Osteoblast (primary cell): ENCODE measurements around the gene DIAPH1. TPM values are rescaled to one million over a fixed set of nuclear protein-coding genes. Genes with fewer than 3 reads are reported as not detected.

Experiments used
- DNase-seq: peaks from one replicate; pipeline ENCODE4 v3.0.0; 2011; ENCODE audit warnings: low spot score, mixed read lengths; ENCODE audit not compliant: insufficient read length; ENCODE audit errors: missing footprints
- H2AFZ ChIP-seq: 2 replicates; pipeline ENCODE4 v1.6.0; 2011; ENCODE audit warnings: mild to moderate bottlenecking, low read length
- H3K27ac ChIP-seq: 2 replicates; pipeline ENCODE4 v1.5.1; 2011; ENCODE audit warnings: mild to moderate bottlenecking, low read depth, low read length, moderate library complexity
- H3K27me3 ChIP-seq: 2 replicates; pipeline ENCODE4 v1.6.0; 2012; ENCODE audit warnings: mild to moderate bottlenecking, control low read depth, inconsistent platforms, low read length, moderate library complexity; ENCODE audit not compliant: insufficient read depth
- H3K36me3 ChIP-seq: 2 replicates; pipeline ENCODE4 v1.5.1; 2011; ENCODE audit warnings: mild to moderate bottlenecking, low read length, control low read depth, moderate library complexity; ENCODE audit not compliant: insufficient read depth
- H3K4me1 ChIP-seq: 2 replicates; pipeline ENCODE4 v1.5.1; 2011; ENCODE audit warnings: mild to moderate bottlenecking, low read length, control low read depth, moderate library complexity; ENCODE audit not compliant: insufficient read depth
- H3K4me2 ChIP-seq: 2 replicates; pipeline ENCODE4 v1.6.0; 2011; ENCODE audit warnings: mild to moderate bottlenecking, low read length; ENCODE audit not compliant: insufficient read depth
- H3K4me3 ChIP-seq: fragments of 200-600 bp; sonication (generic); 3 replicates; pipeline ENCODE4 v1.5.1; 2012; ENCODE audit warnings: mild to moderate bottlenecking, low read length, inconsistent platforms; ENCODE audit not compliant: insufficient read depth
- H3K79me2 ChIP-seq: 2 replicates; pipeline ENCODE4 v1.6.0; 2012; ENCODE audit warnings: mild to moderate bottlenecking, low read length, control low read depth, inconsistent platforms; ENCODE audit not compliant: insufficient read depth
- H3K9me3 ChIP-seq: 2 replicates; pipeline ENCODE4 v1.5.1; 2011; ENCODE audit warnings: low read depth, low read length, control low read depth
- H4K20me1 ChIP-seq: 2 replicates; pipeline ENCODE4 v1.6.0; 2012; ENCODE audit warnings: mild to moderate bottlenecking, low read length, control low read depth; ENCODE audit not compliant: insufficient read depth
- total RNA-seq: library from RNA; depleted of rRNA; stranded (reverse); fragments of >200 nt; gene quantifications from 2 replicates; pipeline ENCODE4 v1.2.3, GENCODE V29; 2012
- TF ChIP-seq, protein P1 (sequence below): IDR thresholded peaks from 2 replicates; pipeline ENCODE4 v1.5.1; 2011; ENCODE audit warnings: mild to moderate bottlenecking, low read depth, low read length, moderate library complexity; ENCODE audit errors: extremely low read depth

The DIAPH1 gene
- total RNA-seq, 1 donor = 18.5 TPM

DNA sequence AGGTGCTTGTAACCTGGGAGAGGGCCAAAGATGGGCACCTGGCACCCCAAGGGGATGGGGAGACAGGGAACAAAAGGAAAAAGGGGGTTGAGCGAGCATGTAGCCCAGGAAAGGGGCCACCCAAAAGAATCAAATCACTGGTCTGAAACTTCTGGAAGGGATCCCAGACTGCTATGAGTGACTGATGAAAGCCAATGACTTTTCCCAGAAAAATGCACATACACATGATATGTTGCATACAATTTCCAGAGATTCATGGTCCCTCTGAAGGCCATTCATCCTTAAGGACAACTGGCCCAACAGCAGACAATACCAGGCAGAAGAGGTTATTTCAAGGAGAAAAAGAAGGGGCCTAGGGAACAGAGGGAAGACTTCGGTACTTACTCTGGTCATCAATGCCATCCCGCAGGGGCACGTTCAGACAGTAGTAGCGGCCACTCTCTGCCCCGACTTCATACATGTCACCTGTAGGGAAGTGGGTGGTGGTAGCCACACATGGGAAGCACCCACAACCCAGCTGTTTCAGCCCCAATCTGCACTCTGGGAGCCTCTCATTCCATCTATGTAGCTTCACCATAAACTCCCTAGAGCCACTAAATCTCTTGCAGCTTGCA is 9.5 kb upstream of the DIAPH1 start:
- no peak for DNase-seq
- no peak overlapping the region for H3K4me2 ChIP-seq
- no peaks in the 10 kb centered on the region for H3K27me3 ChIP-seq
- TF ChIP-seq, protein P1, sequence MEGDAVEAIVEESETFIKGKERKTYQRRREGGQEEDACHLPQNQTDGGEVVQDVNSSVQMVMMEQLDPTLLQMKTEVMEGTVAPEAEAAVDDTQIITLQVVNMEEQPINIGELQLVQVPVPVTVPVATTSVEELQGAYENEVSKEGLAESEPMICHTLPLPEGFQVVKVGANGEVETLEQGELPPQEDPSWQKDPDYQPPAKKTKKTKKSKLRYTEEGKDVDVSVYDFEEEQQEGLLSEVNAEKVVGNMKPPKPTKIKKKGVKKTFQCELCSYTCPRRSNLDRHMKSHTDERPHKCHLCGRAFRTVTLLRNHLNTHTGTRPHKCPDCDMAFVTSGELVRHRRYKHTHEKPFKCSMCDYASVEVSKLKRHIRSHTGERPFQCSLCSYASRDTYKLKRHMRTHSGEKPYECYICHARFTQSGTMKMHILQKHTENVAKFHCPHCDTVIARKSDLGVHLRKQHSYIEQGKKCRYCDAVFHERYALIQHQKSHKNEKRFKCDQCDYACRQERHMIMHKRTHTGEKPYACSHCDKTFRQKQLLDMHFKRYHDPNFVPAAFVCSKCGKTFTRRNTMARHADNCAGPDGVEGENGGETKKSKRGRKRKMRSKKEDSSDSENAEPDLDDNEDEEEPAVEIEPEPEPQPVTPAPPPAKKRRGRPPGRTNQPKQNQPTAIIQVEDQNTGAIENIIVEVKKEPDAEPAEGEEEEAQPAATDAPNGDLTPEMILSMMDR = no peak
- H3K4me1 ChIP-seq = peaks cover 3% of the 10 kb centered on the region
- H3K9me3 ChIP-seq = no peaks in the 10 kb centered on the region
- H3K79me2 ChIP-seq = peaks cover 39% of the 10 kb centered on the region
- no peak overlapping the region for H2AFZ ChIP-seq
- peaks cover 75% of the 10 kb centered on the region for H3K36me3 ChIP-seq
- no peak overlapping the region for H3K4me3 ChIP-seq
- peaks cover 11% of the 10 kb centered on the region for H4K20me1 ChIP-seq
- no peak overlapping the region for H3K27ac ChIP-seq

DNA sequence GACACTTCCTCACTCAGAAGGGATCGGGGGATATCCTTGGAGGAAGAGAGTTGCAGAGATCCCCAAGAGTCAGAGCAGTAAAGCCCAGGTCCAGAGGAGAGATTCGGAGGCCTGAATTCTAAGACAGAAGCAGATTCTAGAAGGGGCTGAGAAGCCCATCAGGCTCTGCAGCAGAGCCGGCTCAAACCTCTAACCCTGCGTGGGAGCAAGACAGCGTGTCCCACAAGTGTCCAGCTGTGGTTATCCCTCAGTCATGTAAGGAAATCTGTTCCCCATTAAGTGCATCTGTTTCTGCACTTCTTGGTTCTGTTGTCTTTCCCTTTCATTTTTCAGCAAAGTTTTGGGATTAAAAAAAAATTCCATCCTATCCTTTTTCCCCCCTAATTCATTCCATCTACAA is 4.8 kb upstream of the DIAPH1 start:
- H3K79me2 ChIP-seq = no peaks in the 10 kb centered on the region
- DNase-seq = no peak
- peaks cover 67% of the 10 kb centered on the region for H3K36me3 ChIP-seq
- H4K20me1 ChIP-seq = peaks cover 2% of the 10 kb centered on the region
- no peaks in the 10 kb centered on the region for H3K9me3 ChIP-seq
- H3K4me3 ChIP-seq = no peak overlapping the region
- TF ChIP-seq, protein P1 = no peak
- no peak overlapping the region for H3K4me2 ChIP-seq
- no peaks in the 10 kb centered on the region for H3K27me3 ChIP-seq
- H3K27ac ChIP-seq = no peak overlapping the region
- no peak overlapping the region for H2AFZ ChIP-seq
- peaks cover 15% of the 10 kb centered on the region for H3K4me1 ChIP-seq

DNA sequence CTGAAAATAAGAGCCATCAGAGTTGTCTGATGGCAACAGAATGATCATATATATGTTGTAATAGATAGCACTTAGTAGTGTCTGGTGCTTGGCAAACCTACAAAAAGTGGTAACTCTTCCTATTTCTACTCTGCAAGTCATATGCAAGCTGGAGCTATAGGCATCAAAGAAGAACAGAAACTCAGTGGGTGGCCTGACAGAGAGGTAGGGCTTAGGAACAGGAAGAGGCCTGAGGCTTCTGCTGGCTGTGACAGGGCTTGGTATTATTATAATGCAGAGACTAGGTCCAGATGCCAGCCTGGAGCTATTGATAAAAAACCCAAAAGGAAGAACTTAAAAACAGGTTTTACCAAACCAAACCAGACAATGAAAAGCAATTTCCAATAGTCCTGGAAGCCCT is 4.4 kb upstream of the DIAPH1 start:
- no peak overlapping the region for H3K4me2 ChIP-seq
- H4K20me1 ChIP-seq = peaks cover 2% of the 10 kb centered on the region
- DNase-seq = no peak
- no peaks in the 10 kb centered on the region for H3K27me3 ChIP-seq
- H3K4me3 ChIP-seq = no peak overlapping the region
- H3K9me3 ChIP-seq = no peaks in the 10 kb centered on the region
- peaks cover 15% of the 10 kb centered on the region for H3K4me1 ChIP-seq
- peaks cover 66% of the 10 kb centered on the region for H3K36me3 ChIP-seq
- H2AFZ ChIP-seq = no peak overlapping the region
- TF ChIP-seq, protein P1 = no peak
- no peak overlapping the region for H3K27ac ChIP-seq
- peaks cover 2% of the 10 kb centered on the region for H3K79me2 ChIP-seq

DNA sequence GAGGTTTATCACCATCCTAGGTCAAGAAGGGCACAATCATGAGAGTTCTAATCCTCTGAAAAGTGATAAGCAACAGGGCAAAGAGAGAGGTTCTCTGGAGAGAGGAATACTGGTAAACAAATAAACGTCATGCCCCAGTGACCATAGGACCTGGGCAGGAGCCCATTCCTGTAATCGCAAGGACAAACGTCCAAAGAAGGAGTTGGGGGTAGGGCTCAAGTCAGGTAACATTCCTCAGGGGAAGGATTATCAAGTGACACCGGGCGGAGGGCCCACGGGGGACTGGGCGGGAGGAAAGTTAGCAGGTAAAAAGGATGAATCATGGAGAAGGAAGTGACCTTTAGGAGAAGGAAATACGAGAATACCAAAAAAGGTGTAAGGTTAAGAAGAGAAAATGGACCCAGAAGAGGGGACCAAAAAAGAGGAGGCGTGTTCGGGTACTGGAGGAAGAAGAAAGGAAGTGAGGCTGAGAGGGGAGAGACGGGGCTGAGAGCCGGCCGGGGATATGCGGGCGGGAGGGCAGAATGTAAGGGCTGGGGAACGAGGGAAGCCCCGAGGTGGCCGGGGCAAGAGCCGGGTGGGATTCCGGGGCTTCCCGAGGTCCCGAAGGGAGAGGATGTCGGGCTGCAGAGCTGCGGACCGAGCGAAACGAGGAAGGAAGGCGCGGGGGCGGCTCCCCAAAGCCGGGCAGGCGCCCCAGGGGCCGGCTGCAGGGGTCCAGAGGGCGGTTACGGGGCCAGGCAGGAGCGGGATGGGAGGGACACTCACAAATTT is 583 bp downstream of the DIAPH1 start:
- H3K27me3 ChIP-seq = no peaks in the 10 kb centered on the region
- peaks cover 32% of the 10 kb centered on the region for H3K4me1 ChIP-seq
- H2AFZ ChIP-seq = peak overlapping the region; percentile 75
- H3K27ac ChIP-seq = peak overlapping the region; percentile 53
- no peak for DNase-seq
- TF ChIP-seq, protein P1 = no peak
- peaks cover 12% of the 10 kb centered on the region for H4K20me1 ChIP-seq
- peaks cover 50% of the 10 kb centered on the region for H3K79me2 ChIP-seq
- H3K4me3 ChIP-seq = peak overlapping the region; percentile 84
- peak overlapping the region; percentile 99 for H3K4me2 ChIP-seq
- peaks cover 21% of the 10 kb centered on the region for H3K36me3 ChIP-seq
- no peaks in the 10 kb centered on the region for H3K9me3 ChIP-seq
